Neural crest cell (in vitro differentiated cells): ENCODE measurements around the gene SORCS3. TPM values are rescaled to one million over a fixed set of nuclear protein-coding genes. Genes with fewer than 3 reads are reported as not detected.

ENCODE experiments used
- DNase-seq: peaks from one replicate; pipeline ENCODE4 v3.0.0; 2021; ENCODE audit warnings: low read depth, mixed read lengths, low spot score
- H3K27ac Mint-ChIP-seq: one replicate; pipeline ENCODE4 v1.8.0; 2021; ENCODE audit warnings: mild to moderate bottlenecking, mixed read lengths; ENCODE audit not compliant: unreplicated experiment
- H3K27me3 Mint-ChIP-seq: 2 replicates; pipeline ENCODE4 v1.8.0; 2021; ENCODE audit warnings: low read depth, mild to moderate bottlenecking, mixed read lengths
- H3K36me3 Mint-ChIP-seq: 2 replicates; pipeline ENCODE4 v1.8.0; 2021; ENCODE audit warnings: low read depth, mild to moderate bottlenecking, mixed read lengths
- H3K4me1 Mint-ChIP-seq: 2 replicates; pipeline ENCODE4 v1.8.0; 2021; ENCODE audit warnings: mixed read lengths
- H3K4me3 Mint-ChIP-seq: one replicate; pipeline ENCODE4 v1.8.0; 2021; ENCODE audit warnings: mild to moderate bottlenecking, mixed read lengths
- H3K9me3 Mint-ChIP-seq: 2 replicates; pipeline ENCODE4 v1.8.0; 2021; ENCODE audit warnings: mixed read lengths
- CTCF ChIP-seq: fragments of 200-600 bp; sonication (generic); conservative IDR thresholded peaks from 2 replicates; pipeline ENCODE4 v1.5.0; 2021; ENCODE audit warnings: antibody characterized with exemption, mild to moderate bottlenecking
- total RNA-seq: library from RNA; stranded (reverse); gene quantifications from 2 replicates; pipeline ENCODE4 v1.2.1, GENCODE V29; 2021

The SORCS3 gene
- total RNA-seq, 1 donor from 2014 or later: 3.3 TPM

GRCh38 chr10:104923501-104923900 lies 282.4 kb downstream of the SORCS3 start:
- no peak for TF ChIP-seq CTCF
- Mint-ChIP-seq H3K4me1 (no peaks in the 10 kb centered on the region), H3K27ac (no peak overlapping the region), H3K9me3 (no peaks in the 10 kb centered on the region), H3K36me3 (no peaks in the 10 kb centered on the region), H3K4me3 (no peak overlapping the region), H3K27me3 (peaks cover 31% of the 10 kb centered on the region)
- no peak for DNase-seq

- no peak overlapping the region for H3K27ac Mint-ChIP-seq
- H3K36me3 Mint-ChIP-seq: no peaks in the 10 kb centered on the region
- TF ChIP-seq CTCF: no peak
- no peak for DNase-seq
- H3K4me1 Mint-ChIP-seq: no peaks in the 10 kb centered on the region
- no peaks in the 10 kb centered on the region for H3K9me3 Mint-ChIP-seq
- no peak overlapping the region for H3K4me3 Mint-ChIP-seq
- H3K27me3 Mint-ChIP-seq: peaks cover 27% of the 10 kb centered on the region
Observed at GRCh38 chr10:104924101-104924795, 283.2 kb downstream of the SORCS3 start.

GRCh38 chr10:104925232-104925851 lies 284.3 kb downstream of the SORCS3 start:
- Mint-ChIP-seq H3K27me3 (peaks cover 27% of the 10 kb centered on the region), H3K4me1 (no peaks in the 10 kb centered on the region), H3K27ac (no peak overlapping the region), H3K36me3 (no peaks in the 10 kb centered on the region), H3K9me3 (no peaks in the 10 kb centered on the region), H3K4me3 (no peak overlapping the region)
- TF ChIP-seq CTCF: peak; percentile 85
- DNase-seq: peak; percentile 56

GRCh38 chr10:104928734-104929133 lies 287.6 kb downstream of the SORCS3 start:
- Mint-ChIP-seq H3K9me3 (no peaks in the 10 kb centered on the region), H3K27ac (no peak overlapping the region), H3K36me3 (no peaks in the 10 kb centered on the region), H3K27me3 (peaks cover 15% of the 10 kb centered on the region), H3K4me1 (no peaks in the 10 kb centered on the region), H3K4me3 (no peak overlapping the region)
- no peak for TF ChIP-seq CTCF
- no peak for DNase-seq

GRCh38 chr10:104931612-104932134 lies 290.6 kb downstream of the SORCS3 start:
- H3K4me1 Mint-ChIP-seq: no peaks in the 10 kb centered on the region
- TF ChIP-seq CTCF: no peak
- no peak overlapping the region for H3K4me3 Mint-ChIP-seq
- no peak for DNase-seq
- H3K36me3 Mint-ChIP-seq: no peaks in the 10 kb centered on the region
- peaks cover 4% of the 10 kb centered on the region for H3K9me3 Mint-ChIP-seq
- peaks cover 4% of the 10 kb centered on the region for H3K27me3 Mint-ChIP-seq
- H3K27ac Mint-ChIP-seq: no peak overlapping the region
